GM19452 (cell line): Measurements from ENCODE around the gene SDF4.
A peak's percentile ranks its signal among the peaks of the same experiment; 100 is the strongest.

Experiments used
- ATAC-seq: cut with Tn5 transposase; IDR thresholded peaks from one replicate; pipeline ENCODE4 v1.9.1; 2021; ENCODE audit not compliant: unreplicated experiment

The SDF4 gene

DNA sequence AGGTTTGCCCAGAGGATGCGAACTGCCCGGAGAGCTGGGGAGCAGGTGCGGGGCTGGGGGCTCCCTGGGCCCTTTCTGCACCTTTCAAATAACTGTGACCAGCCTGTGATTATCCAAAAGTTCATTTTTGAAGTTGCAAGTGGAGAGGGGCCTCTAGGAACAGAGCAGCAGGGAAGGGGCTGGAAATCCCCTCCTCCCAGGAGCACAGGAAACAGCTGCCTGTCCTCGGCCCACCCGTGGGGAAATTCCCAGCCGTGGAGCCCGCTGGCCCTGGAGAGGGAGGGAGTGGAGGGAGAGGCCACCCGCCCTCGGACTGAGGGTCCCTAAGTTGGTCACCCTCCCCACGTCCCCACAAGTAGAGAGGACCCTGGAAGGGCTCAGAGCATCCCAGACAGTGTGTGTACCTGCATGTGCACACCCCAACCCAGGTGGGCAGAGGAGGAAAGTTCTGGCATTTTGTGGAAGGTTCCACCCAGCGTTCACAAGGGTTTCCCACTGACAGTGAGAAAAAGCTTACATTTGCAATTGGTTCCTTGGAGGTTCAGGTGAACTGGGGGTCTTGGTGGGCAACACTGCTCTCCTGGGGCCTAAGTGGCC, 16.6 kb downstream of the SDF4 start:
- no peak for ATAC-seq

DNA sequence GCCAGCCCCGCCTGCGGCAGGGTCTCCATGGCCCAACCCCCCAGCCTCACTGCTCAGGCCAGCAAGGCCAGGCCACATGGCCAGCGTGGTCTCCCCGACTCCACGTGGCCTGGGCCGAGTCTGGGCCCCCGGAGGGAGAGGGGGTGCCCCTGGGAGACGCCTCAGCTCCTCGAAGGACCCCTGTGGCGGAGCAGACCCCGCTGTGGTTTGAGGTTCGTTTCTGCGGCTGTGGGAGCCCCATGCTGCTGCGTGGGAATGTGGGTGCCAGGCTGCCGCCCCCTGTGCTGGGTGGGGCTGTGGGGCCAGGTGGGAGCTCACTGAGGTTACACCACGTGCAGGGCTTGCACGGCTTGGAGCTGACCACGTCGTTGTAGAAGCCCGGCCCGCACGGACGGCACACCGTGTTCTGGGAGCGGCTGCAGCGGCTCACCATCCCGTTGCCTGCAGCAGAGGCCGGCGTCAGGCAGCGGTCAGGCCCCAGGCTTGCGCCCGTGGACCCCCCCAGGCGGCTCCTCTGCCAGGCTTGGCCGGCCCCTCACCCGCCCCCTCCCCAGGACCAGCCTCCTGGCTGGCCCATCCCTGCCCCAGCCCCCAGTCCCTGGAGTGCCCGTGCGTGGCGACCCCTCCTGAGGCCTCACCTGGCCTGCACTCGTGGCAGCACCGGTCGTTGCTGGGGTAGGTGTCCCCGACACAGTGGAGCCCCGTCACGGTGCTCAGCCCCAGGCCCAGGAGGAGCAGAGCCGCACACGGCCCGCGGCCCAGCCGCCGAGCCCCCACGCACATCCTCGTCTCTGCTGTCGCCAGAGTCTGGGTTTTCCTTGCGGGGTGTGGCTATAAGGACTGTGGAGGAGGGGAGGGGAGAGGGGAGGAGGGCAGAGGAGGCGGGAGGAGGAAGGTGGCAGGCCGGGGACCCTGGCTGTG, 18.2 kb downstream of the SDF4 start, which contains the start of gene TNFRSF4:
Gene TNFRSF4, minus strand, starts transcription at position 809 of the 921 bp plus-strand sequence. Its CDS starts 26 bp downstream, at position 783.
- no peak for ATAC-seq

DNA sequence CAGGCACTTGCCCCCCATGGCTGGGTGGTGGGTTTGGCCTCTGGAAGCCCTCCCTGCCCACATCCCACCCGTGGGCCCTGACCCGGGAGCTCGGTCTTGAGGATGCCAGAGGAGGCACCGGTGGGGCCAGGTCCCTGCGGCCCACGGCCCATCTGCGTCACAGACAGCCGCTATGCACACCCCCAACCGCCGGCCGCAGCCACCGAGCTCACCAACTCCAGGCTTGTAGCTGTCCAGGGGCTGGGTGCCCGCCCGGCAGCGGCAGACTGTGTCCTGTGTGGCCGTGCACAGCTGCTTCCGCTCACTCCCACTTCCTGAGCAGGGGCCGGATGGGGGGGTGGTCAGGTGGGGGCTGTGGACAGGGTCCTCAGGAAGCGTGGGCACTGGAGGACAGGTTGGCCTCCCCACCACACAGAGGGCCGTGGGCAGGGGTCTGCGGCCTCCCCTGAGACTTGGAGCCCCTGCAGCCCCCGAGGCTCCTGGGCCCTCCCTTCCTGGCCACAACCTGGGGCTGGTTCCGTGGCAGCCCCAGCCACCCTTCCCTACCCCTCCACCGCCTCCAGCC, 18.9 kb downstream of the SDF4 start:
- no peak for ATAC-seq

DNA sequence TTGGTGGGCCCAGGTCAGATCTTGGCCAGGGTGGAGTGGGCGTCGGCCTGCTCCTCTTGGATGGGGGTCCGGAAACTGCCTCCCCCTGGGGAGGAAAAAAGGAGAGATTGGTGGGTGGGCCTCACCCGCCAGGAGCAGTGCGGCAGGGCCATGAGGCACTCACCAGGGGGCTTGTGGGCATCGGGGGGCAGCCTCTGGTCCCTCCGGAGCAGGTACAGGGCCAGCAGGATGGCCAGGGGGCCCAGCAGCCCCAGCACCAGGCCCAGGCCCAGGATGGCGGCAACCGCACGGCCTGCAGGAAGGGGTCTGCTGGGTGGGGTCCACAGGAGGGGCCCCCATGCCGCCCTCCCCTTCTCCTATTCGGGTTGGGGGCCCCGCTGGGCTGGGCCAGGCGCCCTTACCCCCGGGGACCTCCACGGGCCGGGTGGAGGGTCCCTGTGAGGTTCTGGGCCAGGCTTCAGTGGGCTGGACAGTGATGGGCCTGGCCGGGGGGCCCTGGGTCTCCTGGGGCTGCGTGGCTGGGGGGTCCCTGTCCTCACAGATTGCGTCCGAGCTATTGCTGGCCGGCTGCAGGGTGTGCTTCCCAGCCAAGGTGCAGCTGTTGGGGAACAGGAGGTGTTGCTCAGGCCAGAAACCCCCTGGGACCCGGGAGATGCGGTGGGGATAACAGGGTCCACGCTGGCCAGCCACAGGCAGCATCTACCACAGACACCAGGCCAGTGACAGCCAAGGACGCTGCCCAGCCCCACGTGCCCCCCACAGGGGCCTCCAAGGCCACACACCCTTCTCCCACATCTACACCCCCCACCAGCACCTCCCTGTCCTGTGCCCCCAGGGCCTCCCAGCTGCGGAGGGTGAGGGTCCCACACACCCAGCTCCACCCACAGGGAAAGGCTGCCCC, 20.0 kb downstream of the SDF4 start:
- no peak for ATAC-seq

DNA sequence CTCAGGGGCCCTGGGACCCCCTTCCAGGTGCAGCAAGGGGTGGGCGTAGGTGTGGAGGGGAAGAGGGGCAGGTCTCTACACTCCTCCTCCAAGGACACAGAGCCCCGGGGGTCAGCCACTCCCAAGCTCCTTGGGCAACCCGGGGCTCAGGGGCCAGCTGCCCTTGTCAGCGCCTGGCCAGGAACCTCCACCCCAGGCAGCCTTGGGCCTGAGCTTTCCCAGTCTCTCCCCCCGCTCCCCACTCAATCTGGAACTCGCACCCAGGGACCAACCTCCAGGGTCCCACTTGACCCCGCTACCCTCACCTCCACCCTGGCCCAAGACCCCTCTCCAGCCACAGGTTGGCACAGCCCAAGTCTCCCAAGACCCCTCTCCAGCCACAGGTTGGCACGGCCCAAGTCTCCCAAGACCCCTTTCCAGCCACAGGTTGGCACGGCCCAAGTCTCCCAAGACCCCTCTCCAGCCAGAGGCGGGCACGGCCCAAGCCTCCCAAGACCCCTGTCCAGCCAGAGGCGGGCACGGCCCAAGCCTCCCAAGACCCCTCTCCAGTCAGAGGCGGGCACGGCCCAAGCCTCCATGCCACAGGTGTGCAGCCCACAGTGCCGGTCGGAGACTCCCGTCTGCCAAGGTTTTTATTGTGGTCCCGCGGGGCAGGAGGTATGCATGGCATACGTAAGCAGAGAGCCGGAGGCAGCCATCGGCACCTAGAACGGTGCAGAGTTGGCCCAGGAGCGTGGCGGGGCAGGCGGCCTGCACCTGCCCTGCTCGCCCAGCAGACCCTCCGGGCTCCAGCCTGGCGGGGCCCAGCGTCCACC, 20.9 kb downstream of the SDF4 start:
- no peak for ATAC-seq

DNA sequence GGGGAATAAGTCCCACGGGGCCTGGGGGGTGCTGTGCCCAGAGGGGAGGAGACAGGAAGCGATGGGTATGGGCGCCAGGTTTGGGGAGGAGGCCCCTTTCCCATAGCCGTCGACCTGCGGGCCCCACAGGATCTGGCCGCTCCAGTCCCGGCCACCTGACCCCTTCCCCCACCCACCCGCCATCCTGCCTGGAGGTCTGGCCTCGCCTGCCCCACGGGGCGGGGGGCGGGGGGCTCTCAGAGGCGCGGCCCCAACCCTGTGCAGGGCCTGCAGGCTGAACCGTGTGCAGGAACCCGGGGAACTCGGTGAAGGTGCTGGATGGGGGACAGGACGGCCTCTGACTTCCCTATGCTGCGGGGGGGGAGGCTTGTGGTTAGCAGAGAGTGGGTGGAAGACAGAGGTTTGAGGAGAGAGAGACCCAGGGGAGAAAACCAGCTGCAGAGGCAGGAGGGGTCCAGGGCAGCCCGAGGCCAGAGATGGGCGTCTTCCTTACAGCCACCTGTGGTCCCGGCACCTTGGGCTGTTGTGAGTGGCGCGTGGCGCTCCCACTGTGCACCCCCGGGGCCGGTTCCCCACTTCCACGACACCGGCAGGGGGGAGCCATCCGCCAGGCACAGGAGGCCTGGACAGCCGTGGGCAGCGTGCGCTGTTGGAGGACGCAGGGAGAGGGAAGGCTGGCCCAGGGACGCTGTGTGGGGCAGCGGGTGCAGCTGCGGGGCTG, 22.9 kb downstream of the SDF4 start:
- ATAC-seq = no peak

DNA sequence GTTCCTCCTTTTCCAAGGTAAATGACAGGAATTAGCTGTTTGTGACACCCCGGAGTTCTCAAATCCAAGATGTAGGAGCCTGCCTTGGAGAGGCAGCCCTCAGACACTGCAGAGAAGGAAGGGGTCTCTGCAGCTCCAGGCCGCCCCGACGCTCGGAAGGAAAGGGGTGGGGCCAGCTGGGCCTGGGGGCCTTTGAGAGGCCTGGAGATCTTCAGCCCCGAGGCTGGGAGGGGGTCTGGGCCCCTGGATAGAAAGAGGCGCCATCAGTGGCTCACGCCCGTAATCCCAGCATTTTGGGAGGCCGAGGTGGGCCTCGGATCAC, 24.3 kb downstream of the SDF4 start:
- ATAC-seq = no peak

DNA sequence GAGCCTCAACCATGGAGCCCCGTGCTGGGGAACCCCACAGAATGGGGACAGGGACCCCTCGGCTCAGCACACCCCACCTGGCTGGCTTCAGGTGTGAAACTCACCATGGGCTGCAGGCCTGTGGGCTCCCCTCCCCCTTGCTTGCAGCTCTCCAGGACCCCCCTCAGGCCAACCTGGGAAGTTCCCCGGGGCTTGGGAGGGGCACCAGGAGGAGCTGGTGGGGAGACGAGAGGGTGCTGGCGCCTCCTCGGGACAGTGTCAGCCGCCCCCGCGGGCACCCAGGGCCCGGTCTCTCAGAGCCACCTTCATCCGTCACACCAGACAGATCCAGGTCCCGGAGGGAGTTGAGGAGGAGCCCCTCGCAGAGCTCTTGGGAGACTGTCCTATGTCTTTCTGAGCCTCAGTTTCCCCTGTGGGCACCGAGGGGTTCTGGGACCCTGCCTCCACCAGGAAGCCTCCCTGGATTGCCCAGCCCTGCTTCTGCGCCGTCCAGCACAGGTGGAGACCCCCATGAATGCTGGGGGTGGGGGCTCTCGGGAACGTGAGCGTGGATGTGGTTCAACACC, 24.8 kb downstream of the SDF4 start:
- no peak for ATAC-seq

DNA sequence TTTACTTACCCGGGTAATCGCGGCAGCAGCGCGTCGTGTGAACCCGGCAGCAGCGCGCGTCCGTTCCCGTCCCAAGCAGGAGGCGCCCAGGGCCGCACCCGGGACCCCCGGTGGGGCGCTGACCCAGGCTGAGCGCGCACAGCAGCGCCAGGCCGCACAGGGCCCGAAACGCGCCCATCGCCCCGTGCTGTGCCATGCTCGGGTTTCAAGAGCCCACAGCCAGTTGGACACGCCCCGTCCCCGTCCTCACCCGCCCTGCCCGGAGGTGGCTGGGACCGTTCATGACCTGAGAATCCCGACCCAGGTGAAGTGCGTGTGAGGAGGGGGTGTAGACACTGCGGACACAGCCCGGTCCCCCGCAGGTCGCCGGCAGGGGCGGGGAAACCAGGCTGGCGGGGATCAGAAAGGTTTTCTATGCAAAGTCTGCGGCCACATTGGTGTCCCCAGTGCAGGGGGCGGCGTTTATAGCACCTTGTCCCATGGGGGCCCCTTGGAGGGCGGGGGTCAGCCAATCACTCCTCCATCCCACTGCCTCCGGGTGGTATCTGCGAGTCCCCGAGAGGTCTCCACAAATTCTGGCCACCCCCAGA, 25.3 kb downstream of the SDF4 start, which contains the start of gene TNFRSF18:
Gene TNFRSF18, minus strand, starts transcription at position 217 of the 590 bp plus-strand sequence. Its CDS starts 21 bp downstream, at position 196.
- ATAC-seq = no peak

DNA sequence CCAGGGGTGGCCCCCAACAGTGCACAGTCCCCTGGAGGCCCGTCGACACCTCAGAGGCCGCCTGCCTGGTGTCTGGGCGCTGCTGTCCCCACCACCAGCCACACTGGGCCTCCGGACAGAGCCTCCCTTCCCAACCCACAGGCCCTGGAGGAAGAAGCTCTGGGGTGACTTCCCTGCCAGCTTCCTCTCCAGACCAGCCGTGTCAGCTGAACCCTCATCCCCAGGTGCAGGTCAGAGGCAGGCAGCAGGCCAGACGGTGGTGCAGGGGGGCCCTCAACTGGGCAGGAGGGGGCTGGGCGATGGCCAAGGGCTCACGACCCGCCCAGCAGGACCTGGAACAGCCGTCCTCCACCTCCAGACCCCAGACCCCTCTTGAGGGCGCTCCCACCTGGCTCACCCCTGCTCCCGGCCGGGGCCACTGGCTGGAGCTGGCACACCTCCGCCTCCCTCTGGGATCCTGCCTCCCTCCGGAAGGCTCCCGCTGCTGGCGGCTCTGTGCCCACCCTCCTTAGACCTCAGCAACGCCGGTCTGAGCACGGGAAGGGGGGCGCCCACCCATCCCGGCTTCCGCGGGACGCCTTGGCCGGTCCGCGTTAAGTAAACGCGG, 25.9 kb downstream of the SDF4 start:
- ATAC-seq = no peak

DNA sequence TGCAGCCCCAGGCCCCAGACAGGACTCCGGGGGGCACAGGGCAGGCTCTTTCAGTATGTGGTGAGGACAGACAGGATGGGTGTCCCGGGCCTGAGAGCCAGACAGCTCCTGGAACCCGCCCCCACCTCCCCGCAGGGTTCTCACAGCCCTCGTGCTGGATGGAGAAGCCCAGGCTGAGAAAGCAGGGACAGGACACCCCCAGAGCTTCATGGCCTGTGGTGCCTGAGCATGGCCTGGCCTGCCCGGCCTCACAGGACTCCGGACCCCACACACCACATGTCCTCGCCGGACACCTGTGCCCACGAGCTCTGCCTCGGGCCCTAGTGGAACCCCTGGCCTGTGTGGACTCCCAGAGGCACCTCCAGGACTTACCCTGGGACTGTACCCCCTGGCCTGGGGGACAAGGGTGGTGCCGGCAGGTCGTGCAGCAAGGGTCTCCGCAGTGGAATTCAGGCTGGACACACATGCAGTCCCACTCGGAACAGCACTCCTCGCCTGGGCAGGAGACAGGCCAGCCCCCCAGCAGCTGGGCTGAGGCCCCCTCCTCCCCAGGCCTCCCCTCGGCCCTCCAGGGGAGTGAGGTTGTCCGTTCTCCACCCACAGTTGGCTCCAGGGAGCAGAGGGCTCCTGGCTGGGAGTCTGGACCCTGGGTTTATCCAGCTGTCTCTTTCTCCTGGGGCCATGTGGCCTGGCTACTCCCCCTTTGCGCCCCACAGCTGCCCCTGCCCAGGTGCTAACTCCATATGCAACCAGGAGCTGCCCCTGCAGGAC, 26.6 kb downstream of the SDF4 start:
- ATAC-seq = no peak

DNA sequence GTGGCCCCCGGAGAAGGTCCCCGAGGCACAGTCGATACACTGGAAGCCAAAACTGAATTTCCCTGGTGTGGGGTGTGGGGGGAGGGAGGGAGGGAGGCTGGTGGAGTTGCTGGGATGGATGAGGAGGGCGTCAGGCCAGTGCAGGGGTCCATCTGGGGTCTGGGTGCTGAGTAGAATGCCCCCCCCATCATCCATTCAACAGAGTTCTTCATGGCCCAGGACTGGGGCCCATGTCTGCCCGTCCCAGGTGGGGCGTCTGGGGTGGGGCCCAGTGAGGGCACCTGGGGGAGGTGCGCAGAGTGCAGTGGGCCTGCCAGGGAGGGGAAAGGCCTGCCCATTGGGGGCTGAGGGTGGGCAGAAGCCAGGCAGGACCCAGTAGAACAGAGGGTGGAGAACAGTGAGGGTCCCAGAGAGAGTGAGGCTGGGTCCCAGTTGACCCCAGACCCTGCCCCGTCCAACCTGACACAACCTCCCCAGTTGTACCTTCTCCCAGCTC, 27.3 kb downstream of the SDF4 start:
- ATAC-seq = no peak

DNA sequence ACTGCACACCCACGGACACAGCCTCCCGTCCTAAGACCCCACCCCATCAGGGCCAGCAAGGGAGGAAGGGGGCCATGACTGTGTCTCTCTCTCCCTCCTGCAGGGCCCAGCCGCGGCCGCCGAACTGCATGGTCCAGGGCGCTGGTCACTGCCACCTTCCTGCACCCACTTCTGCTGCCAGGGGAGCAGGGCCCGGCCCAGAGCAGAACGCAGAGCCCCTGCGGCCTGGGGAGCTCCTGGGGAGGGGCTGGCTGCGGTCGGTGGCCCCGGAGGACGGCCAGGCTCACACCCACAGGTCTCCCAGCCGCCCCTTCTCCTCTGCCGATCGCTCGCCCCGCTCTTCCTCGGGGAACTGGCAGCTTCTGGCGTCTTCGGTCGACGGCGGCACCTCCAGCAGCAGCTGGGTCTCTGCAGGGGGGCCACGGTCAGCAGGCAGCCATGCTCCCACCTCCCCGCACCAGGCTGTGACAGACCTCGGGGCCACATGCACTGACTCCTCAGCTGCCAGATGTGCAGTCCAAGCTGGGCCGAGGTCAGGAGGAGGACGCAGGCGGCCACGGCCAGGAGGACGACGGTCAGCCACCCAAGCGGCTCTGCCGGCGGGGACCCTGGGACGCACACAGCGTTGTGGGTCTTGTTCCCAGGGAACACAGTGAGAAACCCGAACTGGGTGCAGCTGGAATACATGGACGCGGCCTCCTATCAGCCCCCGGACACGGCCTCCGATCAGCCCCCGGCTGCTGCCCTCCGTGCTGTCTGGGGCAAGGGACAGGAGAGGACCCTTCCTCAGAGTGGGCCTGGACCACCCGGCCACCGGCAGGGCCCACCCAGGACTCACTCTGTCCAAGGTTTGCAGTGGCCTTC, 28.0 kb downstream of the SDF4 start:
- ATAC-seq = no peak

DNA sequence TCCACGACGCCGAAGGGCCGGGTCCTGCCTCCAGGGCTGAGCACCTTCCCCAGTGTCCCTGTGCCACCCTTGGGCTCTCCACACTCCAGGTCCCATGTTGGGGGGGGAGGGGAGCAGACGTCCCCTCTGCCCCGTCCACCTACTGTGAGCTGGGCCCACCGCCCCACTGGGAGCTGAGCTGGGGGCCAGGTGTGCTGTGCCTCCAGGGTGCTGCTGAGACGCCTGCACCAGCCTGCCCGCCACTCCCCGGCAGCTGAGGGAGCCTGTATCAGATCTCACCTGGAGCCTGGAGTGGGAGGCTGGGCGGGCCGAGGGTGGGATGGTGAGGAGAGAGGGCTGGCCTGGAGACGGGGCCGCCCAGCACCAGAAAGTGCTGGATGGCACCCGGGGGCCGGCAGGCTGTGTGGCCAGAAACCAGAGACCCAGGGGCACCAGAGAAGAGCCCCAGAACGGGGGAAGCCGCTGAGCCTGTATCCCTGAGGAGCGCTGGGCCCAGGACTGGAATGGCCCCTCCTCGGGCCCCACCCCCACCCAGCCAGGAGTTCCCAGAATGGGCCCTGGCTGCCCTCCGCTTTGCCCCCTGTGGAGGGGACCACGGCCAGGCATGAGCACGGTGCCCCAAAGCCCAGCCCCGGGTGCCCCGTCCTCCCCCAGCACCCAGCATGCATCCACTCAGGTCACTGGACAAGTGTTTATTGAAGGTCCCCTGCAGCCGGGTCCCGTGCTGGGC, 28.8 kb downstream of the SDF4 start:
- ATAC-seq = no peak

DNA sequence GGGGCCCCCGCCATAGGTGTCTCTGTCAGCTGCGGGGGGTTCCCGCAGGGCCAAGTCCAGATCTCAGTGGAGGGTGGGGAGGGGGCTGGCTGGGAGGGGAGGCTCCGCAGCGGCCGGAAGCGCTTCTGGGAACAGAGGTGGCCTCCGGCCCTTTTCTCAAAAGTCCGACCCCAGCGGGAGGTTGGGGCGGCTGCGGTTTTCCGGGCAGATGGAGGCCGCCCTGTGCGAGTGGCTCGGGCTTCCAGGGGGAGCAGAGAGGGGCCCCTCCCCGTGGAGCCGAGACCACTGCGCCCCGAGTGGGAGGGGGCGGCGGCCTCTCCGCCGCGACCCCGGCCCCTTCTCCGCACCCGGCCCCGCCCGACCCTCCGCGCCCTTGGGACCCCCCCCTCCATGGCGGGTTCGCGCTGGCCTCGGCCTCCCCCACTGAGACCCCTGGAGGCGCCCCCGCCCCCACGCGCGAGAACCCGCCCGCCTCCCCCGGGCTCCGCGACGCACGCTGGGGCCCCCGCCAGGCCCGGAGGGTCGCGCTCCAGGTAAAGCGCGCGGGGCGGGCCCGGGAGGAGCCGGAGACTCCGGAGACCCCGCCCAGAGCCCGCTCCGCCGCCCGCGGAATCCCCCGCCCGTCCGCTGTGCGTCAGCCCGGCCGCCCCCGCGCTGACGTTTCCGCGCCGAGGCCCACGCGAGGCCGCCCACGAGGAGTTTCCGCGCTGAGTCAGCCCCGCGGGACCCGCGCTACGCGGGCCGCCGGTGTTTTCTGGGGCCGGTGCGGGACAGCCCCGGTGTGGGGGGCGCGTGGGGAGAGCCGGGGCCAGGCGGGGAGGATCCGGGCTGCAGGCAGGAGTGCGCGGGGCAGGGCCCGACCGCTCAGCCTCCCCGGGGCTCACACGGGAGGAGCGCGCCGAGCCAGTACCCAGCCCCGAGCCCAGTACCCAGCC, 30.7 kb downstream of the SDF4 start:
- ATAC-seq = peak; percentile 49
